K562 (cell line): ENCODE results near the gene CEP120. TPM values are rescaled to one million over a fixed set of nuclear protein-coding genes. Genes with fewer than 3 reads are reported as not detected.

Experiments used
- CEBPB ChIP-seq: fragments of 450-650 bp; IDR thresholded peaks from 2 replicates; pipeline ENCODE4 v1.6.1; 2016; ENCODE audit warnings: missing genetic modification characterization, missing compliant biosample characterization
- E2F8 ChIP-seq: fragments of 450-650 bp; IDR thresholded peaks from 2 replicates; pipeline ENCODE4 v1.7.1; 2018; ENCODE audit warnings: mild to moderate bottlenecking, low read depth; ENCODE audit not compliant: partially characterized antibody
- HIVEP1 ChIP-seq: fragments of 250-450 bp; sonication (Bioruptor Pico); IDR thresholded peaks from 2 replicates; pipeline ENCODE4 v1.4.0; 2020; ENCODE audit warnings: mild to moderate bottlenecking
- JUNB ChIP-seq: fragments of 450-650 bp; formaldehyde crosslinking; conservative IDR thresholded peaks from 2 replicates; pipeline ENCODE4 v1.4.0; 2020; ENCODE audit warnings: mild to moderate bottlenecking
- MLX ChIP-seq, 2 experiments: fragments of 450-650 bp in 1 of 2; sonication (generic) in 1 of 2; formaldehyde crosslinking; conservative IDR thresholded peaks; 2 replicates each; pipeline versions ENCODE4 v1.4.0 to v1.8.1; 2020 to 2022; ENCODE audit warnings: mild to moderate bottlenecking in 1 of 2, missing genetic modification reagents in 1 of 2
- NCOA4 ChIP-seq: fragments of 450-650 bp; IDR thresholded peaks from 2 replicates; pipeline ENCODE4 v1.6.1; 2018; ENCODE audit warnings: mild to moderate bottlenecking; ENCODE audit not compliant: partially characterized antibody
- POLR2G ChIP-seq: fragments of 200-400 bp; formaldehyde crosslinking; IDR thresholded peaks from 2 replicates; pipeline ENCODE4 v1.6.1; 2017; ENCODE audit warnings: low read depth, mild to moderate bottlenecking, antibody characterized with exemption, low read length, moderate library complexity
- SMAD1 ChIP-seq: fragments of 150-350 bp; IDR thresholded peaks from 2 replicates; pipeline ENCODE4 v1.6.1; 2014; ENCODE audit warnings: low read length, low read depth; ENCODE audit not compliant: partially characterized antibody
- ZNF197 ChIP-seq: fragments of 200-800 bp; sonication (Bioruptor generic); IDR thresholded peaks from 2 replicates; pipeline ENCODE4 v1.6.1; 2016; ENCODE audit warnings: low read depth, missing genetic modification characterization, missing compliant biosample characterization
- ZNF354B ChIP-seq: fragments of 250-450 bp; sonication (Bioruptor Pico); IDR thresholded peaks from 2 replicates; pipeline ENCODE4 v1.4.0; 2020
- ZNF79 ChIP-seq: fragments of 250-450 bp; sonication (Bioruptor Pico); IDR thresholded peaks from 2 replicates; pipeline ENCODE4 v1.4.0; 2020; ENCODE audit warnings: low read depth, mild to moderate bottlenecking, moderate library complexity
- polyA plus RNA-seq, 8 experiments: library from polyadenylated mRNA; depleted of rRNA in 4 of 8; stranded (reverse) in 5 of 8; unstranded in 3 of 8; fragments of >200 nt; fragmentation: Nextera tagmentation in 2 of 8; fragmentation: Illumina TruSeq in 1 of 8; extraction: Ambion mirVana in 2 of 8; extraction: Trizol in 1 of 8; gene quantifications; 2 replicates each; pipeline versions ENCODE4 v1.2.1 to v1.2.3, GENCODE V29; 2011 to 2014; ENCODE audit warnings: inconsistent platforms in 1 of 8, missing spikeins in 1 of 8
- total RNA-seq, 7 experiments: library from RNA; depleted of rRNA in 6 of 7; stranded (reverse); fragments of >200 nt in 6 of 7; fragmentation: Illumina TruSeq in 2 of 7; extraction: Trizol in 2 of 7; gene quantifications; 2 replicates each; pipeline versions ENCODE4 v1.2.1 to v1.2.3, GENCODE V29; 2011 to 2021; ENCODE audit warnings: low replicate concordance in 1 of 7
- TF ChIP-seq, protein P1 (sequence below): fragments of 250-450 bp; sonication (Bioruptor Pico); IDR thresholded peaks from 2 replicates; pipeline ENCODE4 v1.8.0; 2021; ENCODE audit warnings: moderate library complexity, mild to moderate bottlenecking, inconsistent platforms
- TF ChIP-seq, protein P2 (sequence below), 2 experiments: IDR thresholded peaks; 2 replicates each; pipeline ENCODE4 v1.6.1; 2011; ENCODE audit warnings: borderline replicate concordance in 1 of 2, control low read depth in 1 of 2, low read depth in 1 of 2, low read length in 1 of 2, mild to moderate bottlenecking in 1 of 2, mixed read lengths in 1 of 2, moderate library complexity in 1 of 2; ENCODE audit not compliant: insufficient read depth in 1 of 2, insufficient read length in 1 of 2, poor library complexity in 1 of 2, severe bottlenecking in 1 of 2; ENCODE audit errors: extremely low read depth in 1 of 2
- TF ChIP-seq, protein P3 (sequence below): fragments of 250-450 bp; sonication (Bioruptor Pico); IDR thresholded peaks from 2 replicates; pipeline ENCODE4 v1.4.0; 2020; ENCODE audit warnings: mild to moderate bottlenecking
- TF ChIP-seq, protein P4 (sequence below): fragments of 250-450 bp; sonication (Bioruptor Pico); IDR thresholded peaks from 2 replicates; pipeline ENCODE4 v1.5.0; 2020; ENCODE audit warnings: mild to moderate bottlenecking

The CEP120 gene
- total and polyA plus RNA-seq, 9 of the 15 experiments (the other 6 are each of a cell fraction or from before 2014, with no cell fraction given) = 3.3 to 24.9 (median 14.4) TPM

DNA sequence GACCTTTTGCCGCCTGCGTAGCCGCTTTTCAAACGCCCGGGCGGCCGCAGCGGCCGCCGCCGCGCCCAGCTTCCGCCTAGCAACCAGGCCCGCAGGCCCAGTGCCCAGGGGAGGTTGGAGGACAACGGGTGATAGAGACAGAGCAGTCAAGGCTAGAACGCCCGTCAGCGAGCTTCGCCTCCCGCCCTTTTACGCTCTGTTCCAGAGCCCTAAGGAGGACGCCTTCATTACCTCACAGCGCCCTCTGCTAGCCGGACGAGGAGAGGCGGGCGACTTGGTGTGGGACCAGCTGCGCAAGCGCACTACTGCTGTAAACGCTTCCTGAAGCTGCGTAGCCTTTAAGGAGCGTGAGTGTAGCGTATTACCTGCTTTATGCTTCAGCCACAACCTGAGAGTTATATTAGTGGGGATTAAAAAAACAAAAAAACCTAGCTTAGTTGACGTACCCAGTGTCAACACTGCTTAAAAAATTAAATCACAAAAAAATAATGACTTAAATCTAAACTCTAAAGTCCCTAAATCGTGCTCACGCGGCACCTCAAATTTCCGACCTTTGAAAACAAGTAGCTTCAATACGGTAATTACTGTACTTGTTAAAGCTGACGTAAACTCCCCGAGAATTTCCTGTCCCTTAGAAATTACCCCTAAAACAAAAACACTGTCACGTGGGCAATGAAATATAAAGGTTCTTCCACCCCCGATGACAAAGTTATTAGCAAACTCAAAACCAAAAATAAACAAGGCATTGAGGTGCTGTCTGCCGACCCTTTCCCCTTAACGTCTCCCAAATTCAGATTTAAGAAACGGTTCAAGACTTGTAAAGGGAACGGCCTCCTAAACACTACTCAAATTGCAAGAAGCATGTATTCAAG is at the start of gene CEP120 (continued):
- TF ChIP-seq, protein P1, sequence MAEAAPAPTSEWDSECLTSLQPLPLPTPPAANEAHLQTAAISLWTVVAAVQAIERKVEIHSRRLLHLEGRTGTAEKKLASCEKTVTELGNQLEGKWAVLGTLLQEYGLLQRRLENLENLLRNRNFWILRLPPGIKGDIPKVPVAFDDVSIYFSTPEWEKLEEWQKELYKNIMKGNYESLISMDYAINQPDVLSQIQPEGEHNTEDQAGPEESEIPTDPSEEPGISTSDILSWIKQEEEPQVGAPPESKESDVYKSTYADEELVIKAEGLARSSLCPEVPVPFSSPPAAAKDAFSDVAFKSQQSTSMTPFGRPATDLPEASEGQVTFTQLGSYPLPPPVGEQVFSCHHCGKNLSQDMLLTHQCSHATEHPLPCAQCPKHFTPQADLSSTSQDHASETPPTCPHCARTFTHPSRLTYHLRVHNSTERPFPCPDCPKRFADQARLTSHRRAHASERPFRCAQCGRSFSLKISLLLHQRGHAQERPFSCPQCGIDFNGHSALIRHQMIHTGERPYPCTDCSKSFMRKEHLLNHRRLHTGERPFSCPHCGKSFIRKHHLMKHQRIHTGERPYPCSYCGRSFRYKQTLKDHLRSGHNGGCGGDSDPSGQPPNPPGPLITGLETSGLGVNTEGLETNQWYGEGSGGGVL (CRISPR knock-in tag) = no peak
- TF ChIP-seq, protein P2, sequence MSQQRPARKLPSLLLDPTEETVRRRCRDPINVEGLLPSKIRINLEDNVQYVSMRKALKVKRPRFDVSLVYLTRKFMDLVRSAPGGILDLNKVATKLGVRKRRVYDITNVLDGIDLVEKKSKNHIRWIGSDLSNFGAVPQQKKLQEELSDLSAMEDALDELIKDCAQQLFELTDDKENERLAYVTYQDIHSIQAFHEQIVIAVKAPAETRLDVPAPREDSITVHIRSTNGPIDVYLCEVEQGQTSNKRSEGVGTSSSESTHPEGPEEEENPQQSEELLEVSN (IDR thresholded peaks at IDR 0.05; ENCODE audit: borderline replicate concordance in 1 of 2, extremely low read depth in 1 of 2, insufficient read depth in 1 of 2, insufficient read length in 1 of 2, low read depth in 1 of 2, low read length in 1 of 2, poor library complexity in 1 of 2, severe bottlenecking in 1 of 2) = peak; percentile 86 to 87
- TF ChIP-seq HIVEP1 (CRISPR knock-in tag) (no peak), ZNF354B (CRISPR knock-in tag) (no peak), E2F8 (peak; percentile 63), POLR2G (peak; percentile 98), SMAD1 (no peak), ZNF197 (CRISPR knock-in tag) (no peak), NCOA4 (no peak), JUNB (CRISPR knock-in tag) (no peak), ZNF79 (CRISPR knock-in tag) (no peak), MLX (CRISPR knock-in tag; conservative IDR thresholded peaks at IDR 0.05) (no peak), CEBPB (tag) (no peak)
- TF ChIP-seq, protein P3, sequence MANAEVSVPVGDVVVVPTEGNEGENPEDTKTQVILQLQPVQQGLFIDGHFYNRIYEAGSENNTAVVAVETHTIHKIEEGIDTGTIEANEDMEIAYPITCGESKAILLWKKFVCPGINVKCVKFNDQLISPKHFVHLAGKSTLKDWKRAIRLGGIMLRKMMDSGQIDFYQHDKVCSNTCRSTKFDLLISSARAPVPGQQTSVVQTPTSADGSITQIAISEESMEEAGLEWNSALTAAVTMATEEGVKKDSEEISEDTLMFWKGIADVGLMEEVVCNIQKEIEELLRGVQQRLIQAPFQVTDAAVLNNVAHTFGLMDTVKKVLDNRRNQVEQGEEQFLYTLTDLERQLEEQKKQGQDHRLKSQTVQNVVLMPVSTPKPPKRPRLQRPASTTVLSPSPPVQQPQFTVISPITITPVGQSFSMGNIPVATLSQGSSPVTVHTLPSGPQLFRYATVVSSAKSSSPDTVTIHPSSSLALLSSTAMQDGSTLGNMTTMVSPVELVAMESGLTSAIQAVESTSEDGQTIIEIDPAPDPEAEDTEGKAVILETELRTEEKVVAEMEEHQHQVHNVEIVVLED = no peak; the same call in 1 of the 2 replicates
- TF ChIP-seq, protein P4, sequence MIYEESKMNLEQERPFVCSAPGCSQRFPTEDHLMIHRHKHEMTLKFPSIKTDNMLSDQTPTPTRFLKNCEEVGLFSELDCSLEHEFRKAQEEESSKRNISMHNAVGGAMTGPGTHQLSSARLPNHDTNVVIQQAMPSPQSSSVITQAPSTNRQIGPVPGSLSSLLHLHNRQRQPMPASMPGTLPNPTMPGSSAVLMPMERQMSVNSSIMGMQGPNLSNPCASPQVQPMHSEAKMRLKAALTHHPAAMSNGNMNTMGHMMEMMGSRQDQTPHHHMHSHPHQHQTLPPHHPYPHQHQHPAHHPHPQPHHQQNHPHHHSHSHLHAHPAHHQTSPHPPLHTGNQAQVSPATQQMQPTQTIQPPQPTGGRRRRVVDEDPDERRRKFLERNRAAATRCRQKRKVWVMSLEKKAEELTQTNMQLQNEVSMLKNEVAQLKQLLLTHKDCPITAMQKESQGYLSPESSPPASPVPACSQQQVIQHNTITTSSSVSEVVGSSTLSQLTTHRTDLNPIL (CRISPR knock-in tag) = no peak
